Fibroblast of skin of back (primary cell): ENCODE data around the gene CDS1. TPM values are rescaled to one million over a fixed set of nuclear protein-coding genes. Genes with fewer than 3 reads are reported as not detected.
"Not testable (repeated sequence)": the region's sequence is repeated elsewhere in the genome, so short reads cannot be mapped to it uniquely, and the experiment has no call there.

Experiments used
- DNase-seq: peaks from one replicate; pipeline ENCODE4 v3.0.0-alpha.2; 2013
- polyA plus RNA-seq, 2 experiments: library from polyadenylated mRNA; unstranded; fragments of 120-200 nt; gene quantifications; one replicate each; pipeline ENCODE4 v1.2.1, GENCODE V29; 2013; ENCODE audit not compliant: insufficient read length in 2 of 2

The CDS1 gene
- polyA plus RNA-seq (2013, experiment 1 of 2; ENCODE audit: insufficient read length) = 0.07 TPM
- polyA plus RNA-seq (2013, experiment 2 of 2; ENCODE audit: insufficient read length) = 0.05 TPM

DNA sequence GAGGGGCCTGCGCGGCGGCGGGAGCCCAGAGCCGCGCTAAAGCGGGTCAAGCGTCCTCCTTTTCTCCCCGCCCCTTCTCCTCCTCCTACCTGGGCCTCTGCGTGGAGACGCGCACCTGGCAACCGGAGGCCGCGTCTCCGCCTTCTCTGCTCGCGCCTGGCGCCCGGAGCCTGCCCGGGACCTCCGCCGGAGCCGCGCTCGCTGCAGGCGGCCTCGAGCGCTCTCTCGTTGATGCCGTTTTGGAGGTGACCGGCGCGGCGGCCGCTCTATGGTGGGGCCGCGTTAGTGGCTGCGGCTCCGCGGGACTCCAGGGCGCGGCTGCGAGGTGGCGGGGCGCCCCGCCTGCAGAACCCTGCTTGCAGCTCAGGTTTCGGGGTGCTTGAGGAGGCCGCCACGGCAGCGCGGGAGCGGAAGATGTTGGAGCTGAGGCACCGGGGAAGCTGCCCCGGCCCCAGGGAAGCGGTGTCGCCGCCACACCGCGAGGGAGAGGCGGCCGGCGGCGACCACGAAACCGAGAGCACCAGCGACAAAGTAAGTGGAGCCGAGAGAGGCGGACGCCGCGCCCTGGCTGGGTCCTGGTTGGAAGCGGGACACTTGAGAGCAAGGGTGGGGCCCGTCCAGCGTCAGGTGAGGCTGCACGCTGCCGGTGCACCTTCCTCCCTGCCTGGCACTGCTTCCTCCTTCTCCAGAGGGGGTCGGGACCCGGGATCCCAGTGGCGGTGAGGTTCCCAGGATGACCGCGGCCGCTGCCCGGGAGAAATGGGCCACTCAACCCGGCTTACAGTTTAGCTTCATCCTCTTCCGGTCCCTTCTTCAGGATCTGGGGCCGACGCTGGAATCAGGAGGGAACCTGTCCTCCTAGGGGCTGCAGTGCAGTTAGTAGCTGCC is at the start of gene CDS1:
Gene CDS1 (plus strand): TSS at position 140 of the 888 bp plus-strand sequence. CDS start 275 bp downstream, at position 415.
- DNase-seq = no peak

DNA sequence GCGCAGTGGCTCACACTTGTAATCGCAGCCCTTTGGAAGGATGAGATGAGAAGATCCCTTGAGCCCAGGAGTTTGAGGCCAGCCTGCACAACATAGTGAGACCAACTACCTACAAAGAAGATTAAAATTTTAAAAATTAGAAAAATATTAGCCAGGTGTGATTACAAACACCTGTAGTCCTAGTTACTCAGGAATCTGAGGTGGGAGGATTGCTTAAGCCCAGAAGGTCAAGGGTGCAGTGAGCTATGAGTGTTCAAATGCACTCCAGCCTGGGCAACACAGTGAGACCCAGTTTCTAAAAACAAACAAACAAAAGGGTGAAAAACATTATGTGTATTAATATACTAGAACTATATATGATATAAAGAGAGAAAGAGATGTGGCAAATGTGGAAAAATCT is 47.0 kb upstream of the CDS1 start:
- DNase-seq = no peak

DNA sequence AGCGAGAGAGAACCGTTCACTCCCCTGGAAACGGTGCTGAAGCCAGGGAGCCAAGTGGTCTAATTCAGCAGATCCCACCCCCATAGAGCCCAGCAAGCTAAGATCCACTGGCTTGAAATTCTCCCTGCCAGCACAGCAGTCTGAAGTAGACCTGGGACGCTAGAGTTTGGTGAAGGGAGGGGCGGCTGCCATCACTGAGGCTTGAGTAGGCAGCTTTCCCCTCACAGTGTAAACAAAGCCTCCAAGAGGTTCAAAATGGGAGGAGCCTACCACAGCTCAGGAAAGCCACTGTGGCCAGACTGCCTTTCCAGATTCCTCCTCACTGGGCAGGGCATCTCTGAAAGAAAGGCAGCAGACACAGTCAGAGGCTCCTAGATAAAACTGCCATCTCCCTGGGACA is 37.8 kb upstream of the CDS1 start:
- DNase-seq = no peak

DNA sequence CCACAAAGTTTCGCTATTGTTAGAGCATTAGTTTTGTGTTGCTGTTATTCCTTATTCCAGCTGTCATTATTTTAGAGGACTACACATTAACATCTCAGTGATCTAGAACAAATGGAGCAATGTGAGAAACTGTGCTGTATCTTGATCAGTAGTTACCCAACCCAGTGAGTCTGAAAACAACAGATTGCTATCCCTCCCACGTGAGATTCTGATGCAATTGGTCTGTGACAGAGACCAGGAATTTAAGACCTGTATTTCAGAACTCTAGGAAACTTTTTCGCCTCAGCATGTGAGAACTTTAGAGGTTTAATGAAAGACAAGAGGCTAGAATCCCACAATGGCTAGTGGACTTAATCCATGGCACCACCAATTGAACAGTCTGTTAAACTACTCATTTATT is 35.7 kb upstream of the CDS1 start:
- DNase-seq = no peak

DNA sequence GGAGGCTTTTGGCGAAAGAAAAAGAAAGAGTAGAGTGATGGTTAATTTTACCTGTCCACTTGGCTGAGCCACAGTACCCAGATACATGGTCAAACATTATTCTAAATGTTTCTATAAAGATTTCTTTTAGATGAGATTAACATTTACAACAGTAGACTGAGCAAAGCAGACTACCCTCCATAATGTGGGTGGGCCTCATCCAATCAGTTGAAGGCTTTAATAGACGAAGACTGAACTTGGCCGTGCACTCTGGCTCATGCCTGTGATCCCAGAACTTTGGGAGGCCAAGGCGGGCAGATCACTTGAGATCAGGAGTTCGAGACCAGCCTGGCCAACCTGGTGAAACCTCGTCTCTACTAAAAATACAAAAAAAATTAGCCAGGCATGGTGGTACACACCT is 33.7 kb upstream of the CDS1 start:
- DNase-seq = not testable (repeated sequence)

DNA sequence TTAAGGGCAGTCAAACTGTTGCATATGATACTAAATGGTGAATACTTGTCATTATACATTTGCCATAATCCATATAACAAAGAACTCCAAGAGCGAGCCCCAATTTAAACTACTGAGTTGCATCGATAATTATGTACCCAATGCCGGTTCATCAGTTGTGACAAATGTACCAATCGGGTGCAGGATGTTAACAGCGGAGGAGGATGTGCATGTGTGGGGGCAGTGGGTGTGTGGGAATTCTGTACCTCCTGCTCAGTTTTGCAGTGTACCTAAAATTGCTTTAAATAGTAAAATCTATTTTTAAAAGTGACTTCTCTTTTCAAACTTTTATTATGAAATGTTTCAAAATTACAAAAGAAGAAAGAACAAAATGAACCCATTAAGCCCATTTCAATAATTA is 20.8 kb upstream of the CDS1 start:
- DNase-seq = no peak

DNA sequence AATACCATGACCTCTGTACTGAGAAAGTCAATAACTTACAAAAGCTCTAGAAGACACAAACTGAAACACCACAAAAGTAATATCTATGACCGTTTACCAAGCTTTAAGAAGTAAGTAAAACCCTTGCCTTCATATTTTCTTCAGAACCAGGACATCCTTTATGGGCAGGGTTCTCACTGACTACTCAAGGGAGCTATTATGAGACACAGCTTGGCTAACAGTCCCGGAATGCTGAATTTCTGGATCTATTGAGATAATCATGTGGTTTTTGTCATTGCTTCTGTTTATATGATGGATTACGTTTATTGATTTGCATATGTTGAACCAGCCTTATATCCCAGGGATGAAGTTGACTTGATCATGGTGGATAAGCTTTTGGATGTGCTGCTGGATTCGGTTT is 19.9 kb upstream of the CDS1 start:
- no peak for DNase-seq

DNA sequence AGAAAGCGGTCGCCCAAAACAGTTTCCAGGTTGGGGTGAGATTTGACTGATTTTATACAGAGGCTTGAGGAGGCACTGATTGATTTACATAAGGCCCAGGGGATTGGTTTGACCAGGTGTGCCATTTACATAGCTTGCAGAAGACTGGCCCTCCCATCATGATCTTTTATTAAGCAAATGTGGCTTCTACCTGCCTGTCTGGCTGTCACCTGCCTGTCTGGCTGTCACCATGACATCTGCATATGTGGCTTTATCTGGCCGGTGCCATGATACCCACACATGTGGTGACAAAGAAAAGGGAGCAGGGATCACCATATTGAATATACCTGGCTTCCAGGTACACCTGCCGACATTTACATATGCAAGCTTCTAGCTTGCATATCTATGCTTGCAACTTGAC is 17.0 kb upstream of the CDS1 start:
- no peak for DNase-seq

DNA sequence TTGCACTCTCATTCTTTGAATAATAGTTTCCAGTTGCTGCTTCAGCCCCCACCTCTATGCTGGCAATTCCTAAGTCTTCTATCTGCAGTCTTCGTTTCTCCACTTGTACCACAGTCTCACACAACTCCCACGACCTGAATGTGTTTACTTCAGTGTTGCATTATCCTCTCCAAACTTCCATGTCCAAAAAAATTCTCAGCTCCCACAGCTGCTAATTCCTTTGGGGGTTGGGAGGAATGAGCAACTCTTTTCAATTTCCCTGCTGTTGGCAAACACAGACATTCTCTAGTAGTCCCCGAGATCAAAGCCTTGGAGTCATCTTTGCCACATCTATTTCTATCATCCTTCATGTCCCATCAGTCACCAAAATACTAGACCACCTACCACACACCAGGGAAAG is 14.4 kb upstream of the CDS1 start:
- DNase-seq = no peak

DNA sequence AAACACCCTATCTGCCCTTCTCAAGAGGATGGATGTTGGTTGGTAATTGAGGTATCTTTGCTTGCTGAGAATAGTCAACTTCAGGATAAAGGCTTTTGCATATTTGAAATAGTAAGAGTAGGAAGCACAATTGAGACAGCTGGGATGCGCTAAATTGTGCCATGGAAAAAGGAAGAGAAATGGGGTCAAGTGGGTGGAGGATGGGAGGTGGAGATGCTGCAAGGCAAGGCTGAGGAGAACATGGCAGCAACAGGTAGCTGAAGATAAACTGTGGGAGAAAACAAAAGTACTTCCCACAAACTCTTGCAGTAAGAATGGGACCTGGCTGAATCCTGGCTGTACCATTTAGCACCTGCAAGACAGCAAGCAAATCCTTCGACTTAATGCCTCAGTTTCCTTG is 13.9 kb upstream of the CDS1 start:
- no peak for DNase-seq

DNA sequence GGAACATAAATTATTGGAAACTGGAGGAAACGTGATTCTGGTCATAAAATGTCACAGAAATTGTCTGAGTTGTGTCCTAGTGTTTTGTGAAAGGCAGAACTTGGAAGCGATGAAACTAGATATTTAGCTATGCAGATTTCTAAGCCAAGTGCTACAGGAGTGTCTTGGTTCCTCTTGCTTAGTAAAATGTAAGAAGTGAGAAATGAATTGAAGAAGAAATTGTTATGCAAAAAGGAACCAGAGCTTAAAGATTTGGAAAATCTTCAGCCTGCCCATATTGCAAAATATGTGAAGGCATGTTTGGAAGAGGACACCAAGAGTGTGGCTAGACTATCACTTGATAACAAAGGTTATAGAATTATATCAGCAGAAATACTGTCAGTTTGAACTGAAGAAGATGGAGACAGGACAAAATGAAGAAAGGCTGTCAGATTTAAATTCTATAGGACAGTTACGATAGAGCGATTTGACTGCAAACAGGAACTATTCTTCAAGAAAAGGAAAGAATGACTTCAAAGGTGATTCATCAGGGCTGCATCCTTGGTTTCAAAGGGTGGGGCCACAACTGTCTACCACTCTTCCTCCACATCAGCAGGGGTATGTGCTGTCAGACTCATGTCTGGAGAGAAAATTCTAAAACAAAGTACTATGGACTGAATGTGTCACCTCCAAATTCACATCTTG is 9.4 kb upstream of the CDS1 start:
- peak; percentile 46 for DNase-seq

DNA sequence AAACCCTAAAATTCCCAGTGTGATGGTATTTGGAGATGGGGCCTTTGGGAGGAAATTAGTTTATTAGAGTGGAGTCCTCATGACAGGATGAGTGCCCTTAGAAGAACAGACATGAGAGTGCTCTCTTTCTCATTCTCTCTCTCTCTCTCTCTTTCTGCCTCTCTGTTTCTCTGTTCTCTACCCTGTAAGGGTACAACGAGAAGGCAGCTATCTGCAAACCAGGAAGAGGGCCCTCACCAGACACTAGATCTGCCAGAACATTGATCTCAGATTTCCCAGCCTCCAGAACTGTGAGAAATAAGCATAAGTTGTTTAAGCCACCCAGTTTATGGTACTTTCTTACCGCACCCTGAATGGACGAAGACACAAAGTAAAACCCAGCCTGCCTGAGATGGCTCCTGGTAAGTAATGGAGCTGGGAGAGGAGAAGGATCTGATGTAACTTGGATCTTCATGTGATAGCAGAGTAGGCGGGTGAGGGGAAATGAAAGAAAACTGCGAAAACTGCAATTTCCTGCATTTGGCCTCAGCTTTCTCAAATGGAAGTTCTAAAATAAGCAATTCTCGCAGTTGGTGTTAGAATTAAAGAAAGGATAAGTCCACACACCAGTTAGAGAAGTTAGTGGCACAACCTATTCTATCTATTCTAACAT is 8.7 kb upstream of the CDS1 start:
- no peak for DNase-seq

DNA sequence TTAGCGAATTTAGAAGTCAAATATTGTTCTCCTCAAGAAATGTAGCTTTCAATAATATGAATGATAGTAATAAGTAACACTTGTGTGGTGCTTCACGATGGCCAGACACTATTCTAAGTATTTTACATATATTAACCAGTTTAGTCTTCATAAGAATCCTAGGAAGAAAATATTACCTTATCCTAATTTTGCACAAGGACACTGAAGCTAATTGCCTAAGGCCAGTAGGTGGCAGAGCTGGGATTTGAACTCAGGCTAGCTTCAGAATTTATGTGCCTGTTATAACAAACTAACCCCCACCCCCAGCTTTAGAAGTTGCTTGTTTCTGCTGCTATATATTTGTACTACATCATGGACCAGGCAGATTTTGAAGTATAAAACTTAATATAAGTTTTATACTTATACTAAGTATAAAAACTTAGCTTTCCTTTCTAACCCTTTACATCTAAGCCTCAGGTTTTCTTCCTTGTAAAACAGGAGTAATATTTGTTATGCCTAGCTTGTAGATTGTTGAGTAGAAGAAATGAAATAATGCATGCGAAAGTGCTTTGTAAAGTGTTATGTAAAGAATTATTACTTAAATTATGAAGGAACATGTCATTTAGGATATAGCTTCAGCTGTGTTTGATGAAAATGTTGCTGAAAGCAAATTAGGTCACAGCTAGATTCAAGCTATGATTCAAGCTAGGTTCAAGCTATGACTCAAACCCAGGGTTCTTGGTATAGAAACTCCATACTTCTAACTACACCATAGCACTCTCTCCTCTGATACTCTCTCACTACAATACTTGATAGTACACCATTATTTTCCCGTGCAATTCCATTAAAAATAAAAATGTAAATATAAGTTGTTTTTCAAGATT is 4.2 kb upstream of the CDS1 start:
- DNase-seq = peak; percentile 46

DNA sequence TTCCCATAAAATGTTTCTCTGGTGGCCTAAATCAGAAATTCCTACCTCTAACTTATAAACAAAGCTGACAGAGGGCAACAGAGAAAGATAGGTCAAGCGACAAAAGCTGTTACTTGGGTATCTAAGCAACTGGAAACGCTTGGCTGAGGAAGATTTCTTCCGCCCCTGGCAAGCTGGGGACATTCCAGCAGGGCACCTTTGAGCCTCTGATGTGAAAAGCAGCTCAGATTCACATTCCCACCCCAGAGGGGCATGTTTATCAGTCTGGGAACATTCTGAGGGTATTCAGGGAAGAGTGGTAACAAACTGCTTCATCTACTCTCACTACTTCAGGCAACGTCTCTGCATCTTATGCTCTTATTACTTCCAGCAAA is 3.5 kb upstream of the CDS1 start:
- DNase-seq = no peak

DNA sequence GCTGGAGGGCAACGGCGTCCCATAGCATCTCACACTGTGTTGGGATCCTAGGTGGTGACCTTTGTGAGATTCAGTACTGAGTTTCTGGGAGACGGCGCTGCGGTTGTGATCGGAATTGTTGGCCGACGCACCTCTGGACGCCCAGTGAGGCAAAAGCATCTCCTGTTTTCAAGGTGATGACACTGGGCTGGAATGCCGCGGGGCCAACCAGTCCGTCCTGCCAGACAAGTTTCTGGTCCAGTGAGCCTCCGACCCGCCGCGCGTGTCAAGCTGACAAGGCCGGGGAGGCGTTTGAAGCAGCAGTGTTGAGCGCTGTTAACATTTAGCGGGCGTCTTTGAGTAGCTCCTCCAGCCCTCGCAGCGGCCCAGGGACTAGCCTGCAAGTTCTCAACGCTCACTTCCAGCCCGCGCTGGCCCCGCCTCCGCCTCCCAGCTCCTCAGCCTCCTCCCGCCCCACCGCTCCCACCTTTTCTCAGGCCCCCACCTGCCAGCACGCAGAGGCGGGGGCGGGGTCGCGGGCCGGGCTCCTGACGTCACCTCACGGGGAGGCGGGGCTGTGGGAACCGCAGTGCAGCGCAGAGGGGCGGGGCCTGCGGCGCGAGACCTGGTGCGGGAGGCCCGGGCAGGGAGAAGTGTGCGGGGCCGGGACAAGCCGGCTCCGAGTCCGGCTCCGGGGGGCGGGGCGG is 482 bp upstream of the CDS1 start:
- peak; percentile 37 for DNase-seq

DNA sequence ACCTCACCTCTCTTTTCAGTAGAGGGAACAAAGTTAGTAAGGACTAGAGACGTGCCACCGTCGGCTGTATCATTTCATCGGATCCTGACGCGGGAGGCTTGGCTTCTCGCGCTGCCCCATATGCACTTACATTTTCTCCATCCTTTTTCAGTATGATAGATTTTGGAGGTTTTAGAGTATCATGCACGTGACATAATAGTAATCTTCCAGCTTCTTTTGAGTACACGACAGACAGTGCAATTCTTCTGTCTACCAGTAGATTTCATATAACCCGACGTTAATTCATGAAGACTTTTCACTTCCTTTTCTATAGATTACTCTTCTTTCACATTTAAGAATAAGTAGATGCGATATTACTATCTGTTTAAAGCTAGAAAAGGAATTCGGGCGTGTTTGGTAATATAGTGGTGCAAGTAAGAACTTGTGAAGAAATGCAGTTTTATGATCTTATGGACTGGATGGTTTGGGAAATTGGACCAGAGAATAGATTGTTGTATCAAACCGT is 1.0 kb downstream of the CDS1 start:
- no peak for DNase-seq

DNA sequence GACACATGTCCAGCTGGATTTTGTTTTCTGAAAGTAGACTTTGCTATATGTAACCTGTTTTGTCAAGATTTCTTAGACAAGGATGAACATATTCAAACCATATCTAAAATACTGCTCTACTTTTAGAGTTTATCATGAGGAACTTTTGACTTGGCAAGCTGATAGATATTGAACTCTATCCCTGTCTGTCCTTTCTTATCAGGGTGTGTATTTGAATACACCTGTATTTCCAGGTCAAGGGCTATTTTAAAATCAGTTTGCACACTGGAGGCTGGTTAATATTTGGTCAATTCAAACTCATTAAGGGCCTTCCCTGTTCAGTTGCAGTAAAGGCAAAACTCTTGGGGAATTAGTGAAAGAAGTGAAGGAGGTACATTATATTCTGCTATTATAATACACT is 2.3 kb downstream of the CDS1 start:
- no peak for DNase-seq

DNA sequence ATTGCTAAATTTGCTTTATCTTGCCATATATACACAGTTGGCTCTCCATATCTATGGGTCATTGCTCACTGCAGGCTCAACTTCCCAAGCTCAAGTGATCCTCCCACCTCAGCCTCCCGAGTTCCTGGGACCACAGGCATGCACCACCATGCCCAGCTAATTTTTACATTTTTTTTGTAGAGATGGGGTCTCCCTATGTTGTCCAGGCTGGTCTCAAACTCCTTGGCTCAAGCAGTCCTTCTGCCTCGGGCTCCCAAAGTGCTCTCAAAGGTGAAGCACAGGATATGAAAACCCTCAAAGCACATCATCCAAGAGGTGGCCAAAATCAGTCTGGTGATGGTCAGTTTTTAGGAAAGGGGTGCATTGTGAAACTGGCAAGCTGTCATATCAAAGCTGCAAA is 11.8 kb downstream of the CDS1 start:
- DNase-seq = no peak

DNA sequence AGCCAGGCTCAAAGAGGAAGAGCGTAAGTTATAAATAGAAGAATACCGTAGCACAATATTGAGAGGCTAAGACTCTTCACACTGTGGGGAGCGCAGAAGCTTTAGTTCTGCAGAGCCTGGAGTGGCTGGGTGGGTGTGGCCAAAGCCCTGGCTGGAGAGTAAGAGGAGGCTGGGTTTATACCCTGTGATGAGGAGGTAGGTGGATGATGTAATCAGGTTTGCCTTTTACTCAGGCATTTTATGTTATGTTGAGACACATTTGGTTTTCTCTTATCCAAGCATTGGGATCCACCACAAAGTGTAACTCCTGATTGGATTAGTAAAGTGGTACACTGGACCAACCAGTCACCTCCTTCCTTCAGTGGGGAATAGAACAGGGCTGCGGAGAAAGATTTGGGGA is 13.9 kb downstream of the CDS1 start:
- DNase-seq = no peak

DNA sequence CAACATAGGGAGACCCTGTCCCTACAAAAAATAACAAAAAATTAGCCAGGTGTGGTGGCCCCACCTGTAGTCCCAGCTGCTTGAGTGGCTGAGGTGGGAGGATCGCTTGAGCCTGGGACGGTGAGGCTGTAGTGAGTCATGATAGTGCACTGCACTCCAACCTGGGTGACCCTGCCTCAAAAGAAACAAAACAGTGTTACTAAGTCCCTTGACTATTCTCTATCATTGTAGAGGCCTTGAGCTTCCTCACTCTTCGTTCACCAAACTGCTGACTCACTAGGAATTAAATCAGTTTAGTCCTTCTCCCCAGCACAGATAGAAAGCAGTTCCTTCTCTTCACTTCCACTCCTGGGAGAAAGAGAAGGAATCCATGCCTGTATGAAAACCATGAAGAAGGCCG is 14.5 kb downstream of the CDS1 start:
- no peak for DNase-seq

DNA sequence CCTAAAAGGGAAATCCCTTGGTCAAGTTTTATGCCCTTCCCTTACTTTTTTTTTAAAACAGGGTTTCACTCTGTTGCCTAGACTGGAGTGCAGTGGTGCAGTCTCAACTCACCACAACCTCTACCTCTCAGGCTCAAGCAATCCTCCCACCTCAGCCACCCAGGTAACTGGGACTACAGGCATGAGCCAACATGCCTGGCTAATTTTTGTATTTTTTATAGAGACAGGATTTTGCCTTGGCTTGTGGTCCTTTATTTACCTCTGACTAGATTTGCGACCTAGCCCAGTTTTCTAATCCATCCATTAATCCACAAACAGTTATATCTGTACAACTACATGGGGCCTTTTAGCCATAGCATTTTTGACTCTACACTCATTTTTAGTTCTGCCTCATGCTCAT is 23.7 kb downstream of the CDS1 start:
- no peak for DNase-seq

DNA sequence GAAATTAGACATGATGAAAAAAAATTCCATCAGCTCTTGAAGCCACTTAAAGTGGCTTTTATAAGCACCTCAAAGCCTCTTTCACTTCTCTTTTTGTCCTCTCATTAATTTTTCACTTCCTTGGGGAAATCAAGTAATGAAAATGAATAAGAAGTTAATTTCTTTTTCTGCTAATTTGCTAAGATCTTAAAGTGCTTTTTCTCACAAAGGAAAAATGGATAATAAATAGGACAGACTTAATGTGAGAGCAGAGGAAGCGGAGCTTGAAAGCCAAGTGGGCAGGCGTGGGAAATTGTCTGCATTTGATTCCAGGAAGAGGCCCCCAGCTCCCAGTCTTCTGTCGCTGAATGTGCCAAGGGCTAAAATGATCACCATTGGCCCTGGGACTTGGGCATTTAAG is 28.6 kb downstream of the CDS1 start:
- no peak for DNase-seq
